ENCODE data around the gene USP47.

The USP47 gene

DNA sequence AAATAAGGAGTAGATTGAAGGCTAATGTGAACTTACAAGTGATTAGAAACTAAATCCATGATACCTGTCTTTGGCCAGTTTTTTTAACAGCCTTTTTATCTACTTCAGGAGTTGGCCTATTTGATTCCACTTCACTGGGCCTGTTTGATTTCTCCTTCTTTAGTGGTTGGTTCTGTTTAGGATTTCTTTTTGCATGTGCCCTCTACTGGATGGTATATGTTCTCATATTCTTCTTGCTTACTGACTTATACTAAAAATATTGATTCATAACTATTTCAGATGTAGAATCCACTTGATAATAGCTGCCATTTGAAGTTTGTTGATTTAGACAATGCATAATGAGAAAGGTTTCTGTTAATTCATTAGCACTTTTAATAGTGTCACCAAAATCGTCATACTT is 53.9 kb downstream of the USP47 start:
- TF ChIP-seq, protein P1, sequence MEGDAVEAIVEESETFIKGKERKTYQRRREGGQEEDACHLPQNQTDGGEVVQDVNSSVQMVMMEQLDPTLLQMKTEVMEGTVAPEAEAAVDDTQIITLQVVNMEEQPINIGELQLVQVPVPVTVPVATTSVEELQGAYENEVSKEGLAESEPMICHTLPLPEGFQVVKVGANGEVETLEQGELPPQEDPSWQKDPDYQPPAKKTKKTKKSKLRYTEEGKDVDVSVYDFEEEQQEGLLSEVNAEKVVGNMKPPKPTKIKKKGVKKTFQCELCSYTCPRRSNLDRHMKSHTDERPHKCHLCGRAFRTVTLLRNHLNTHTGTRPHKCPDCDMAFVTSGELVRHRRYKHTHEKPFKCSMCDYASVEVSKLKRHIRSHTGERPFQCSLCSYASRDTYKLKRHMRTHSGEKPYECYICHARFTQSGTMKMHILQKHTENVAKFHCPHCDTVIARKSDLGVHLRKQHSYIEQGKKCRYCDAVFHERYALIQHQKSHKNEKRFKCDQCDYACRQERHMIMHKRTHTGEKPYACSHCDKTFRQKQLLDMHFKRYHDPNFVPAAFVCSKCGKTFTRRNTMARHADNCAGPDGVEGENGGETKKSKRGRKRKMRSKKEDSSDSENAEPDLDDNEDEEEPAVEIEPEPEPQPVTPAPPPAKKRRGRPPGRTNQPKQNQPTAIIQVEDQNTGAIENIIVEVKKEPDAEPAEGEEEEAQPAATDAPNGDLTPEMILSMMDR (conservative IDR thresholded peaks at IDR 0.05) = peak; percentile 34
- TF ChIP-seq ZFX (IDR thresholded peaks at IDR 0.05) = no peak
- H3K27ac ChIP-seq = no peak overlapping the region

DNA sequence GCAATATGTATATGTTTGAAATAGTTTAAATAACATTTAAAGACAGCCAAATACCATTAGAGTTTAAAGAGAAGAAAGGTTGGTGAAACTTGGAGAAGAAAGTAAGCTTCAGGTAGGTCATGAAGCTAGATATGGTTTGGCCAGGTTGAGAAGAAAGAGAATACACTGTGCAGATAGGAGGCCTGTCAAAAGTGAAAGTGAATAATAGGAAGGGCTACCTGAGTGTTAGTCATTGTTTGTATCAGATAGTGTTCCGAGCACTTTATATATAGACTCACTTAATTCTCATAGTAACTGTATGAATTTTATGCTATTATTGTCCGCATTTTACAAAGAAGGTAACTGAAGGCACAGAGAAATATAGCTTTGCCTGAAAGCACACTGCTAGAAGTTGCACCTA is 56.9 kb downstream of the USP47 start:
- H3K27ac ChIP-seq = no peak overlapping the region
- TF ChIP-seq ZFX (IDR thresholded peaks at IDR 0.05) = no peak
- TF ChIP-seq, protein P1 (conservative IDR thresholded peaks at IDR 0.05) = no peak

DNA sequence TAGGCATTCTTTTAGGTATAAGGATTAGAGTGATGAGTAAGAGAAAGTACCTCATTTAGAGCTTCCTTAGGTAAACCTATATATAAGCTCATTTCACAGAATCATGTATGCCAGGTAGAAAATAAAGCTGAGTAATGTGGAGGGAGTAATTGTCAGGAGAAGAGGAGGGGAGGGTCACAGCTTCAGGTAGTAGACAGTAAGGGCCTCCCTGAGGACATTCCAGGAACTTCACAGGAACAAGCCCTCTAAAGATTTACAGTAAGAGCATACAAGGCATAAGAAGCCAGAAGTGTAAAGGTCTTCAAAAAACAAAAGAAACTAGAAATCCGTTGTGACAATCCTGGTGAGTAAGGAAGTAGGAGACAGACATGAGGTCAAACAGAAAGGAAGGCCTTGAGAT is 57.6 kb downstream of the USP47 start:
- no peak for TF ChIP-seq ZFX (IDR thresholded peaks at IDR 0.05)
- TF ChIP-seq, protein P1 (conservative IDR thresholded peaks at IDR 0.05) = no peak; the same call in 1 of the 2 replicates

DNA sequence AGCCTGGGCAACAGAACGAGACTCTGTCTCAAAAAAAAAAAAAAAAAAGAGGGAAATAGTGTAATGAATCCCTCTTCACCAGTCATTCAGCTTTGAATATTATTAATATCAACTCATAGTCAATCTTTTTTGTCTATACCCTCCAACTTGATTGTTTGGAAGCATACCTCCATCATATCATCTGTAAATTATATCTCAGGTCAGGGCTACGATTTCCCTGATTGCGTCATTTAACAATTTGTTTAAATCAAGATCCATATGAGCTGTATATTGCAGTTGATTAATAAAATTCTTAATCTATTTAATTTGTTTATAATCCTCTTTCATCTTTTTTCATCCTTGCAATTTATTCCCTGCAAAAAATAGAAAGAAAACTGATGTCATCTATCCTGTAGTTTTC is 60.2 kb downstream of the USP47 start:
- TF ChIP-seq ZFX (IDR thresholded peaks at IDR 0.05) = no peak
- TF ChIP-seq, protein P1 (conservative IDR thresholded peaks at IDR 0.05) = no peak

More for the DNA sequence above, 57.6 kb downstream of the USP47 start:
- no peak overlapping the region for H3K27ac ChIP-seq

DNA sequence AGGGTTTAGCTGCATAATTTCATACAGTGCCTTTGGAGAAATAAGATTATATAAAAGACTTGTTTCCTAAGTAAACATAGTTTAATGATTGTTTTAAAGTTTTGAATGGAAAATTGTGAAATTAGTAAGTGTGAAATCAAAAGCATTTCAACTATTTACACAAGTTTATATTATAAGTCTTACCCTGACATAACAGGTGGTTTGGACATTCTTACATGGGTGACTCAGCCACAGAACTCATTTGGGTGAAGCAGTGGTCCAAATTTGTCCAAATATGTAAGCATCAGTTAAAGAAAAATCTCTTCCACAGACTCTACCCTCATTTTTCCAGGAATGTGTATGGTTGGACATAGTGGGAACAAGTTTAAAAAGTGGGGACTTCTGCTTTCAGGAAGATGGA is 68.0 kb downstream of the USP47 start:
- TF ChIP-seq, protein P1 (conservative IDR thresholded peaks at IDR 0.05) = no peak
- no peak for TF ChIP-seq ZFX (IDR thresholded peaks at IDR 0.05)
- H3K27ac ChIP-seq = no peak overlapping the region

More for the DNA sequence above, 60.2 kb downstream of the USP47 start:
- no peak overlapping the region for H3K27ac ChIP-seq

DNA sequence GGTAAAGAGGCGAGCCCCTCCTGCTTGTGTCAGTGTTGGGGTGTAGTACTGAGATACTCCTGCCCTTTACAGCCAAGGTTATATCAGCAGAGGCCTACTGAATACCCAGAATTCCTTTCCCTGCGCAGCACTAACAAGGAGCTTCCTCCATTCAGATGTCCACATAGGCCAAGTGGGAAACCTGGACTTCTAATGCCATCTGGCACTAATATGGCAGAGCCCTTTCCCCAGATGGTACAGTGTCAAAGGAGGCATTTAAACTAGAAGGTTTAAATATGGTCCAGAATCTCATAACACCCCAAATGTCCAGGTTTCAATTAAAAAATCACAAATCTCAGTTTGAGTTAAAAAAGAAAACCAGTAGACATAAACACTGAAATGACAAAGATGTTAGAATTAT is 68.8 kb downstream of the USP47 start:
- TF ChIP-seq, protein P1 (conservative IDR thresholded peaks at IDR 0.05) = no peak
- TF ChIP-seq ZFX (IDR thresholded peaks at IDR 0.05) = no peak
- no peak overlapping the region for H3K27ac ChIP-seq

DNA sequence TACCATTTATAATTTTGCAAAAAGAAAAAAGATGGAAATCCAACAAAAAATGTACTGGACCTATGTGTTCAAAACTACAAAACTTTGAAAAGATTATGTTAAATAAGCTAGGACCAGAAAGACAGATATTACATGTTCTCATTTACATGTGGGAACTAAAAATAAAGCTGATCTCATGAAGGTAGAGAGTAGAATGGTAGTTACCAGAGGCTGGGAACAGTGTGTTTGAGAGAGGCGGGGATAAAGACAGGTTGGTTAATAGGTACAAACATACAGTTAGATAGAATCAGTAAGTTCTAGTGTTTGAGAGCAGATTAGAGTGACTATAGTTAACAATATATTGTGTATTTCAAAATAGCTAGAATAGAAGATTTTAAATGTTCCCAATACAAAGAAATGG is 71.6 kb downstream of the USP47 start:
- H3K27ac ChIP-seq = no peak overlapping the region
- TF ChIP-seq, protein P1 (conservative IDR thresholded peaks at IDR 0.05) = no peak
